Measurements from ENCODE around the gene DPCD. TPM values are rescaled to one million over a fixed set of nuclear protein-coding genes. Genes with fewer than 3 reads are reported as not detected.

DPCD gene
- total and polyA plus RNA-seq, 4 donors = 5.1 to 6.9 (median 5.6) TPM

- WGBS = 84% methylated on average over 16 of the region's 16 CpGs
- Histone ChIP-seq H3K9ac (ENCODE audit: low read depth in 1 of 2, low read length in 2 of 2) (no peak overlapping the region), H3K27ac (ENCODE audit: low read depth in 1 of 2, low read length in 2 of 2) (no peak overlapping the region), H3K4me3 (ENCODE audit: low read depth in 1 of 3, low read length in 3 of 3) (no peak overlapping the region), H3K27me3 (ENCODE audit: control insufficient read depth in 4 of 4, insufficient read depth in 4 of 4, low read length in 3 of 4) (no peaks in the 10 kb centered on the region), H3K36me3 (ENCODE audit: control insufficient read depth in 4 of 4, insufficient read depth in 3 of 4, low read depth in 1 of 4, low read length in 3 of 4) (peaks cover 3 to 44% (median 26%) of the 10 kb centered on the region in 4 donors), H3K9me3 (ENCODE audit: control insufficient read depth in 4 of 4, low read length in 3 of 4) (no peaks in the 10 kb centered on the region), H3K4me1 (ENCODE audit: control insufficient read depth in 4 of 4, insufficient read depth in 4 of 4, low read length in 3 of 4) (no peaks in the 10 kb centered on the region)
- DNase-seq (ENCODE audit: low spot score) = no peak
- no peak for TF ChIP-seq EGR1 (IDR thresholded peaks at IDR 0.05; ENCODE audit: low read depth in 2 of 2)
- no peak for TF ChIP-seq HNF4A (conservative IDR thresholded peaks at IDR 0.05)
- no peak for TF ChIP-seq HNF4G (IDR thresholded peaks at IDR 0.05)
- no peak for TF ChIP-seq RAD21 (IDR thresholded peaks at IDR 0.05)
- no peak for TF ChIP-seq SP1 (IDR thresholded peaks at IDR 0.05)
- TF ChIP-seq JUND (IDR thresholded peaks at IDR 0.05) = no peak
- TF ChIP-seq MAX (IDR thresholded peaks at IDR 0.05) = no peak
- TF ChIP-seq YY1 (IDR thresholded peaks at IDR 0.05) = no peak
- TF ChIP-seq NR2F2 (IDR thresholded peaks at IDR 0.05) = no peak
These were observed 23.2 kb downstream of the DPCD start for GRCh38 chr10:101611096-101611905.

- no peaks in the 10 kb centered on the region for H3K27me3 ChIP-seq (ENCODE audit: control insufficient read depth in 4 of 4, insufficient read depth in 4 of 4, low read length in 3 of 4)
- no peak overlapping the region for H3K9ac ChIP-seq (ENCODE audit: low read depth in 1 of 2, low read length in 2 of 2)
- TF ChIP-seq FOXA1 (IDR thresholded peaks at IDR 0.05) (no peak), SP1 (IDR thresholded peaks at IDR 0.05) (no peak), HNF4A (conservative IDR thresholded peaks at IDR 0.05) (no peak)
- H3K9me3 ChIP-seq (ENCODE audit: control insufficient read depth in 4 of 4, low read length in 3 of 4) = no peaks in the 10 kb centered on the region
- H3K27ac ChIP-seq (ENCODE audit: low read depth in 1 of 2, low read length in 2 of 2) = no peak overlapping the region
- H3K36me3 ChIP-seq (ENCODE audit: control insufficient read depth in 4 of 4, insufficient read depth in 3 of 4, low read depth in 1 of 4, low read length in 3 of 4) = peaks cover 2 to 44% (median 28%) of the 10 kb centered on the region in 4 donors
- no peaks in the 10 kb centered on the region for H3K4me1 ChIP-seq (ENCODE audit: control insufficient read depth in 4 of 4, insufficient read depth in 4 of 4, low read length in 3 of 4)
- no peak for DNase-seq (ENCODE audit: low spot score)
- no peak overlapping the region for H3K4me3 ChIP-seq (ENCODE audit: low read depth in 1 of 3, low read length in 3 of 3)
- 96% methylated on average over 6 of the region's 6 CpGs for WGBS
These were observed 24.0 kb downstream of the DPCD start for GRCh38 chr10:101612086-101612485.

- Histone ChIP-seq H3K4me1 (ENCODE audit: control insufficient read depth in 4 of 4, insufficient read depth in 4 of 4, low read length in 3 of 4) (no peaks in the 10 kb centered on the region), H3K27ac (ENCODE audit: low read depth in 1 of 2, low read length in 2 of 2) (no peak overlapping the region), H3K36me3 (ENCODE audit: control insufficient read depth in 4 of 4, insufficient read depth in 3 of 4, low read depth in 1 of 4, low read length in 3 of 4) (peaks cover 2 to 43% (median 26%) of the 10 kb centered on the region in 4 donors), H3K9ac (ENCODE audit: low read depth in 1 of 2, low read length in 2 of 2) (no peak overlapping the region), H3K4me3 (ENCODE audit: low read depth in 1 of 3, low read length in 3 of 3) (no peak overlapping the region), H3K27me3 (ENCODE audit: control insufficient read depth in 4 of 4, insufficient read depth in 4 of 4, low read length in 3 of 4) (no peaks in the 10 kb centered on the region), H3K9me3 (ENCODE audit: control insufficient read depth in 4 of 4, low read length in 3 of 4) (no peaks in the 10 kb centered on the region)
- 90% methylated on average over 10 of the region's 10 CpGs for WGBS
- TF ChIP-seq TAF1 (conservative IDR thresholded peaks at IDR 0.05) = no peak
- no peak for DNase-seq (ENCODE audit: low spot score)
These were observed 24.8 kb downstream of the DPCD start for GRCh38 chr10:101612872-101613271.

- Histone ChIP-seq H3K4me3 (ENCODE audit: low read depth in 1 of 3, low read length in 3 of 3) (no peak overlapping the region), H3K27ac (ENCODE audit: low read depth in 1 of 2, low read length in 2 of 2) (no peak overlapping the region), H3K9me3 (ENCODE audit: control insufficient read depth in 4 of 4, low read length in 3 of 4) (no peaks in the 10 kb centered on the region), H3K27me3 (ENCODE audit: control insufficient read depth in 4 of 4, insufficient read depth in 4 of 4, low read length in 3 of 4) (no peaks in the 10 kb centered on the region), H3K9ac (ENCODE audit: low read depth in 1 of 2, low read length in 2 of 2) (no peak overlapping the region), H3K36me3 (ENCODE audit: control insufficient read depth in 4 of 4, insufficient read depth in 3 of 4, low read depth in 1 of 4, low read length in 3 of 4) (peaks cover 2 to 42% (median 27%) of the 10 kb centered on the region in 4 donors), H3K4me1 (ENCODE audit: control insufficient read depth in 4 of 4, insufficient read depth in 4 of 4, low read length in 3 of 4) (no peaks in the 10 kb centered on the region)
- WGBS = 83% methylated on average over 3 of the region's 3 CpGs
- DNase-seq (ENCODE audit: low spot score) = no peak
- TF ChIP-seq NR2F2 (IDR thresholded peaks at IDR 0.05) (no peak), HNF4A (conservative IDR thresholded peaks at IDR 0.05) (no peak), HNF4G (IDR thresholded peaks at IDR 0.05) (no peak), ATF3 (IDR thresholded peaks at IDR 0.05) (no peak), CTCF (IDR thresholded peaks at IDR 0.05; ENCODE audit: low read depth, low read length, missing input control) (no peak), GABPA (IDR thresholded peaks at IDR 0.05 in 1 of 2, conservative IDR thresholded peaks at IDR 0.05 in 1 of 2) (no peak), JUND (IDR thresholded peaks at IDR 0.05) (no peak), FOXA1 (IDR thresholded peaks at IDR 0.05) (no peak), RAD21 (IDR thresholded peaks at IDR 0.05) (no peak), REST (IDR thresholded peaks at IDR 0.05) (no peak), TAF1 (conservative IDR thresholded peaks at IDR 0.05) (no peak), RXRA (IDR thresholded peaks at IDR 0.05) (no peak), FOXA2 (IDR thresholded peaks at IDR 0.05) (no peak), YY1 (IDR thresholded peaks at IDR 0.05) (no peak)
These were observed 25.5 kb downstream of the DPCD start for GRCh38 chr10:101613646-101614045.

Data from liver (tissue), 9 donors.